Vagina (tissue), 2 donors: Measurements from ENCODE around the gene ABCB4.

Experiments
- CTCF ChIP-seq, 3 experiments: fragments of 450-650 bp in 2 of 3; fragments of 200-600 bp in 1 of 3; sonication (generic) in 1 of 3; IDR thresholded peaks; one replicate each; pipeline ENCODE4 v1.5.1; 2017 to 2019; ENCODE audit warnings: antibody characterized with exemption in 3 of 3, mild to moderate bottlenecking in 2 of 3, moderate library complexity in 2 of 3
- POLR2A ChIP-seq, 2 donors: fragments of 450-650 bp; IDR thresholded peaks; one replicate each; pipeline ENCODE4 v1.6.1; 2017; ENCODE audit warnings: antibody characterized with exemption in 2 of 2, mild to moderate bottlenecking in 2 of 2, moderate library complexity in 2 of 2
- POLR2AphosphoS5 ChIP-seq, 2 donors: sonication (generic); formaldehyde crosslinking; IDR thresholded peaks; one replicate each; pipeline ENCODE4 v1.9.0; 2017; ENCODE audit warnings: antibody characterized with exemption in 2 of 2, mild to moderate bottlenecking in 2 of 2, low read depth in 1 of 2; ENCODE audit not compliant: insufficient read depth in 1 of 2

GRCh38 chr7:87447116-87447635, 28.3 kb downstream of the ABCB4 start:
- no peak for TF ChIP-seq CTCF (IDR thresholded peaks at IDR 0.05)
- TF ChIP-seq POLR2A (IDR thresholded peaks at IDR 0.05): no peak
- TF ChIP-seq POLR2AphosphoS5 (IDR thresholded peaks at IDR 0.05; ENCODE audit: insufficient read depth in 1 of 2, low read depth in 1 of 2): no peak
